Measurements from ENCODE around the gene CHST6.
"Not testable (repeated sequence)": the region's sequence is repeated elsewhere in the genome, so short reads cannot be mapped to it uniquely, and the experiment has no call there.

Gene CHST6

GRCh38 chr16:75502916-75503605 lies 7.8 kb upstream of the CHST6 start:
- no peak for DNase-seq

GRCh38 chr16:75501820-75502219 lies 6.6 kb upstream of the CHST6 start:
- DNase-seq = not testable (repeated sequence)

- no peak for DNase-seq
Observed at GRCh38 chr16:75501359-75501758, 6.1 kb upstream of the CHST6 start.

- DNase-seq = not testable (repeated sequence)
Observed at GRCh38 chr16:75498605-75499322, 3.5 kb upstream of the CHST6 start.

DNA sequence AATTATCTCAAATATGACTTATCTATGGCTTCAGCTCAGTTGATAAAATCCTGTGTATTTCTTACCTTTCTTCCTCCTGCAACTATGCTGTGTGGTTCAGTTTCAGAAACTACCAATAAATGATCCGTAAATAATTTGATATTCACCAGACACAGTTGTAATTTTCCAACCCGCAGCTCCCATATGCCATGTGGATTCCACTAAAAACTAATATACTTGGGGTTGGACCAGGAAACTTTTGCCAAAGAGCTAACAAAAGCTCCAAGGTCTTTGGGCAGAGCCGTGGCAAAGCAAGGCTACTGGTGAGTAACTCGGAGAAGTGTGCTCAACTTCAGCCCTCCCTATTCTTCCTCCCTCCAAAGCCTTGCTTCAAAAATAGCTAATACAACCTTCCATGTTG lies 2.3 kb upstream of the CHST6 start:
- DNase-seq = no peak

DNA sequence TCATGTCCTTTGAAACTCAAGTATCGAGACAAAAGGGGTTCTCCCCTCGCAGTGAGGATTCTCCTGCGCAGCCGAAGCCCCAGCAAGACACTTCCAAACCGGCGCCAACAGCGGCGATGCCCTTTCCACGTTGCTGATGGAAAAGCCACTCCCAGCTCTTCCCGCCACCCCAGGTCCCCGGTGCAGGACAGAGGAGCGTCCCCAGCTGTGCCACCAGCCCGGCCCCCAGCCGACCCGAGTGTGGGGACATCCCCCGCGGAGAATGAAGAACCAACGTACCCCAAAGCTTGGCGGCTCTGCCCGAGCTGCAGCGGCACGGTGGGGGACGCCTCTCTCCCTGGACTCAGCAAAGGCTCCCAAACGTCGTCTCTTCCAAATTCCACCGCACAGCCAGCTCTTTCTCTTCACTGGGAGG lies 573 bp downstream of the CHST6 start:
- DNase-seq = no peak

DNA sequence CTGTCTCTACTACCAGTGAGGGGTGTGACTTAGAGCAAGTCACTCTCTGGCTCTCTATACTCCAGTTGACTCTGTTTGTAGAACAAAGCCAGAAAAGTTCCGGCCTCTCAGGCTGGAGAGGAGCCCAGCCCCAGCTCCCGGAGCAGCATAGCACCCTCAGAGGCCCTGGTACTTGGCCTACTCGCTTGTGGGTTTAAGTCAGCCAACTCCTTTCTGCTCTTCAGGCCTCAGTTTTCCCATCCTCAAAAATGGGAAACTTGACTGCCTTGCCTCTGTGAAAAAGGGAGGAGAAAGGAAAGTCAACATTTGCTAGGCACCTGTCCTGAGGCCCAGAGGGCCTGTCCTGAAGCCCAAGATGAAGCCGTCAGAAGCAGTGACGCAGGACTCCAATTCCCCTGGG lies 1.1 kb downstream of the CHST6 start:
- DNase-seq = no peak

DNA sequence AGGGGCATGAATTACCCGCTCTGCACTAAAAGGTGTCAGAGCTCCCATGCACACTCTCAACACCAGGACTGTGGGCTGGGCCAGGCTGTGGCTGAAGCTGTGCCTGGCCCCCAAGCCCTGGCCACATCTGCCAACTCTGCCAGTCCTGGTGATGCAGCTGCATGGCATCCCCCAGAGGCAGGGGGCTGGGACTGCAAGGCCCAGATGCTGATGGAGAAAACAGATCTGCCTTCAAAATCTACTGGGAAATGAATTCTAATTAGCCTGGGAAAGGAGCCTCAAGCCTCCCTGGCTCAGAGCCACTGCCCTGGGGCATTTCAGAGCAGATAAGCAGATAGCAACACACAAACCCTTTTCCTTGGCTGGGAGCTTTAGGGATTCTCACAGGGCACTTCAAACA lies 3.4 kb downstream of the CHST6 start:
- no peak for DNase-seq

- DNase-seq = no peak
Observed at GRCh38 chr16:75488322-75488721, 6.9 kb downstream of the CHST6 start.

GRCh38 chr16:75486676-75487313 lies 8.4 kb downstream of the CHST6 start:
- DNase-seq = no peak

DNA sequence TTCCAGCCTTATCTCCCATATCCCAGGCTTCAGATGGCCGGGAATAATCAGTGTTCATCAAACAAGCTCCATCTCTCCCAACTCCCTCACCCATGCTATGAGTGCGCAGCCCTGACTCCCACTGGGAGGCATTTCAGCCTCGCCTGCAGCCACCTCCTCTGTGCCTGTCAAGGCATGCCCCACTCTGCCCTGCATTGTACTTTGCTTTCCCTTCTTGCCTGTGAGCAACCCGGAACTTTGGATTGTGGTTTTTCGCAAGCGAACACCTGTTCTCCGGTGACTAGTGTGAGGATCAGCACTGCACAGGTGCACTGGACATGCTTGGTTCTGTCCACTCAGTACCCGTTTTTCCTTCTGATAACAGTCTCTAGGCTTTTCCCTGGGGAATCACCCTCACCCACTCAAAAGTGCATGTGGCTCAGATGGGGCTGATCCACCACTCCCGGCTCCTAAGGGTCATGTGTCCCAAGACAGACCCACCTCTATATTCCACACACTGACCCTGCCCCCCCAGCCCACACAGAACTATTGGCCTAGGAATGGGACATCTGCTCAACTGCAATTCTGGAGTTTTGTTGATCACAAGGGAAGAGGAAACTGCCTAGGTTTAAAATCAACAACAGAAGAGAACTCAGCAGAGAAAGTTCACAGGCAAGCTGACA lies 9.1 kb downstream of the CHST6 start:
- DNase-seq = no peak

GRCh38 chr16:75485230-75486013 lies 9.8 kb downstream of the CHST6 start:
- DNase-seq = no peak

DNA sequence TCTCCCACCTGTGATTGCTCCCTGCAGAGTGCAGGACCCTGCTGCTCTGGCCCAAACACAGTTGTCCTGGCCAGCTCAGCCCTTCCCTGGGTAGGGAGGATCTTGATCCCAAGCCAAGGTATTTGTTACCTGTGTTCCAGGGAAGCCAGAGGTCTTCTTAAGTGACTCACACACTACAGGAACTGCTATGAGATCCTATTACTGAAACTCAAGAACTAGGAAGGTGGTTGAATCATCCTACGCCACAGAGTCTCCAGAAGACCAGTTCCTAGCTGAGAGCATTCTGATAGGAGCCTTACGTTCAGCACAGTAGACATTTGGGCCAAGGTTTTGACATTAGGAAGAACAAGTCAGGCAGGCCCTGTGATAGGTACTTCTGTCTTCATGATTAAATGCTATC lies 12.0 kb downstream of the CHST6 start:
- no peak for DNase-seq

DNA sequence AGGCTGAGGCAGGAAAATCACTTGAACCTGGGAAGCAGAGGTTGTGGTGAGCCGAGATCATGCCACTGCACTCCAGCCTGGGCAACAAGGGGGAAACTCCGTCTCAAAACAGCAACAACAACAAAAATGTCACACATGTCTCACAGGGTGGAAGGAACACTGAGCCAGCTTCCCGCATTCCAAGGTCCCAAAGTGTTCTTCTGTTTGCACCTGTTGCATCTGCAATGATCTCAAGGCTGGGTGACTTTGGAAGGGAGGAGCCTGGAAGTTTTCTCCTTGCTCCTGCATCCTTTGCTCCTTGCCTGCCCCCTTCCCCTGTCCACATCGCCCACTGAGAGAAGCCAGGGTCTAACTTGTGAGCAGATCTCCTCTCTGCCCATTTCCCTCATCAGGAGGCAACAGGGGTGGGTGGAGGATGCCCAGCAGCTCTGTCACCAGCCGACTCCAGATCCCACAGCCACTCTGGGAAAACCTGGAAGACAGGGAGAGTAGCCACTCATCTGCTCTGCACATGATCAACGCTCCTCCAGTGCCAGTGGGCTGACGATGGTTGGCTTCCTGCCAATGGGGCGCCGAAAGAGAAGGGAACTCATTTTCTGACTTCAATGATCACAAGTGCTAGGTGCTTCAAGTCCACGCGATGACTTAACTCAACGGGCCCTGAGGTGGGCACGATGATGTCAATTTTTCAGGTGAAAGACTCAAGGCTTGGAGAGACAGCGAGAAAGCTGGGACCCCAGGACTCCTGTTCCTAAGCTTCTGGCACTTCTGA lies 12.6 kb downstream of the CHST6 start:
- DNase-seq = no peak

DNA sequence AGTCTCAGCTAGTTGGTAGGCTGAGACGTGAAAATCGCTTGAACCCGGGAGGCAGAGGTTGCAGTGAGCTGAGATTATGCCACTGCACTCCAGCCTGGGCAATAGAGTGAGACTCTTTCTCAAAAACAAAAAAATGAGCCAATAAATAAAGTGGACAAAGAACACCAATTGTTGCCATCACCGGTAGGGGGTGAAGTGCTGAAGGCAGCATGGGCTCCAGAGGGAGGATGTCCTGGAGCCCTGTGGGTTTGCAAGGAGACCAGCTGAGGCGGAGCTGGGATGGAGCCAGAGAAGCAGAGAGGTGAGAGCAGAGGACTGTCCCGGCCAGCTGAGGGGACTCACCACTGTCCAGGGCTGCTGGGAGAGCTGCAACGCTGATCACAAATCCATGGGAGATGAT lies 13.8 kb downstream of the CHST6 start:
- no peak for DNase-seq

GRCh38 chr16:75479421-75479990 lies 15.7 kb downstream of the CHST6 start:
- DNase-seq = no peak

DNA sequence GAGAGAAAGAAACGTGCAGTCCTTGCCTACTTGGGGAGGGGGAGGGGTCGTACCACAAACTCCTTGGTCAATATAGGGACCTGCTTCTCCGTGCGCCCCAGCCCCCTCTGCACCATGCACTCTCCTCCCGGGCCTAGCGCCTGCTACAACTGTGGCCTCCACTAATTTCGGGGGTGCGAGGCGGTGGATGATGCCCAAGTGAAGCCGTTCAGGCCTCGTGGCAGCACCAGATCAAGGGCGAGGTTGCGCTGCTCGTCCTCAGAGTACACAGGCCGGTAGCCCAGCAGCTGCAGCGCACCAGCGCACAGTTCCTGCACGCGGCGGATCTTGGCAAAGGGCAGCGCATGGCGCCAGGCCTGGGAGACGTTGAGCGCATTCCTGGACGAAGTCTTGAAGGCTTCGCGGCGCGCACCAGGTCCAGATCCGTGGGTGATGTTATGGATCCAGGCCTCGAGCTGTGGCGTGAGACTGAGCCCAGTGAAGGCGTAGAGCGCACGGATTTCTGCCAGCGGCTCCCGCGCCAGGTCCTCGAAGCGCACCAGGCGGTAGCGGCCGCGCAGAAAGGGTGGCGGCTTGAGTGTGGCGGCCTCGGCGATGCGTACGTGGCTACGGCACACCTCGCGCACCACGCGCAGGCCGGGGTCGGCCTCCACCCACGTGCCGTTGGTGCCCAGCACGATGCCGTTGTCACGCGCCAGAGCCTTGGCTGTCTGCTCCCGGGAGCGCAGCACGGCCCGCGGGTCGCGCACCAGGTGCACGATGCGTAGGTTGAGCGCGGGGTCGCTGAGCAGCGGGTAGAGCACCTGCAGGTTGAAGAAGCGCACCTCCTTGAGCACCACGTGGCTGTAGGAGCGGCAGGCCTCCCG lies 16.5 kb downstream of the CHST6 start:
- DNase-seq = no peak

DNA sequence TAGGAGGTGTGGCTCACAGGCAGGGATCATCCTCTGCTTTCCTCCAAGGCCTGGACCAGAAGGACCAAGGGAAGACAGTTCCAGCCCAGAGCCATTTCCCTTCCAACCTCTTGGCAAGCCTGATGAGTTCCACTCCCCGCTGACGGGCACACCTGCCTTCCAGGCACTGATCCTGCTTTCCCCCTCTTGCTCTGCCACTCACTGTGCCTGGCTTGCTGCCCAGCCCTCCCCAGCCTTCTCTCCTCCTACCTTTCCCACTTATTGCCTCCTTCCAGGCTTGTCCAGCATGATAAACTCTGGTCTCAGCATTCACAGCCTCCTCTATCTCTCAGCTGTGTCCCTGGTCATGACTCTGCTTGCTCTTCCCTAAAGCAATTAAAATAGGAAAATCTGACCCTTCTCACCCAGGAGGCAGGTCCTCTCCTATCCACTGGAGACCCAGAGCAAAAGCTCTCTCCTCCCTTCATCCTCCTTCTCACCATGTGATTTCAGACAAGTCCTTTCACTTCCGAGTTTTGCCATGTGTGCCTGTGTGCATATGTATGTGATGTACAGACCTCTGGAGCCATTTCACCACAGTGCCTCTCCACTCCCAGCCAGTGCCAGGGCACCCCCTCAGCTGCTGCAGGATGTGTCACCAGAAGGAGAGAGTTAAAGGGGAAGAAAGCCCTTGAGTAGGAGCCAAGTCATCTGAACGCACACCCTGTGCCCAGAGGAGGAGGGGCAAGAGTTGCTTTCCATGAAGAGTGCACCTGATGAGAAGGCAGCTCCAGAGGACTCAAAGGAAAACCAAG lies 17.4 kb downstream of the CHST6 start:
- no peak for DNase-seq

- DNase-seq = no peak
Observed at GRCh38 chr16:75476817-75477216, 18.4 kb downstream of the CHST6 start.

DNA sequence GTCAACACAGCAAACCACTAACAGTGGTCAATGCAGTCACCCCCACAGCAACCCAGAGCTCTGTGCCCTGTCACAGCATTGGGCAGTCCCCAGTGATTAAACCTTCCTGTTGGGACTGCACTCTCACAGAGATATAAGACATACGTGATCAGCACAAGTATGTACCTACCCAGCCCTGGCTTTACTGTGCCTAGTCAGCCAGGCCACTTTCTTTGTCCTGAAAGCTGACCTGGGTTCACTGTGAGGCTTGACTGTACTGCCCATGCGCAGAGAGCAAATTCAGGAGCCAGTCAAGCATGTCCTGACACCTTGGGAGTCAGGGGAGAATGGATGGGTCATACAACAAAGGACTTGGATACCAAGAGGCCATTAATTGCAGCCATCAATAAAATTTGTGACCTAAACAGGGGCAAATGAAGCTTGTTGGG lies 19.8 kb downstream of the CHST6 start:
- no peak for DNase-seq

All from effector CD4-positive, alpha-beta T cell (primary cell).